ENCODE data around the gene TRMT10A. TPM values are rescaled to one million over a fixed set of nuclear protein-coding genes. Genes with fewer than 3 reads are reported as not detected.
A peak's percentile ranks its signal among the peaks of the same experiment; 100 is the strongest.

Gene TRMT10A
- total and polyA plus RNA-seq, 2 of the 13 experiments (the other 11 are each of a cell fraction or from before 2014, with no cell fraction given) = 3.9 to 12.6 TPM

DNA sequence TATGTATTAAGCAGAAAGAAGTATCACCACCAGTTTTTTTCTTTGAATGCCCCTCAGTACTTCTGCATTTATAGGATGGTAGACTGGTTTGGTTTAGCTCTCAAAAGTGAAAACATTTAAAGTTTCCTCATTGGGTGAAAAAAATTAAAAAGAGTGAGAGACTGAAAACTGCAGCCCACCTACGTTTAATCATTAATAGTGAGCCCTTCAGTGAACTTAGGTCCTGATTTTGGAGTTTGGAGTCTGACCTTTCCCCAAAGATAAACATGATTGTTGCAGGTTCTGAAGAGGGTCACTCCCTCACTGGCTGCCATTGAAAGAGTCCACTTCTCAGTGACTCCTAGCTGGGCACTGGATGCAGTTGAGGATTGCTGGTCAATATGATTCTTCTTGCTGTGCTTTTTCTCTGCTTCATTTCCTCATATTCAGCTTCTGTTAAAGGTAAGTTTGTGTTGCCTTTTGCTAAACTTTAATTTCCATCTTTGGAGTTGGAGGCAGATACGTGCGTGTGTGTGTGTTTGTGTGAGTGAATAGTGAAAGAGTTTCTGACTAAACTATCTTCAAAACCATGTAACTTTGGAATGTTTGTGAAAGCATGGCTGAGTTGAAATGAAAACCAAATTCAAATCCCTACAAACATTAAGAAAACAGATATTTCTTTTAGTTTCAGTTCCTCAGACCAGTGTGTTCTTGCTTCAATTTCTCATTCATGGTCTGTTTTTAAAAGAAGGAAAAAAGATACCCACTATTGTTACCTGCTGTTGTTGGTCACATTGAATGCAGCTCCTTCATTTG is 10.9 kb upstream of the TRMT10A start, which contains the start of gene MTTP (continued):
- TF ChIP-seq, protein P1, sequence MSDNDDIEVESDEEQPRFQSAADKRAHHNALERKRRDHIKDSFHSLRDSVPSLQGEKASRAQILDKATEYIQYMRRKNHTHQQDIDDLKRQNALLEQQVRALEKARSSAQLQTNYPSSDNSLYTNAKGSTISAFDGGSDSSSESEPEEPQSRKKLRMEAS (IDR thresholded peaks at IDR 0.05) = peak; percentile 40; the same call in 1 of the 2 replicates
- TF ChIP-seq, protein P2, sequence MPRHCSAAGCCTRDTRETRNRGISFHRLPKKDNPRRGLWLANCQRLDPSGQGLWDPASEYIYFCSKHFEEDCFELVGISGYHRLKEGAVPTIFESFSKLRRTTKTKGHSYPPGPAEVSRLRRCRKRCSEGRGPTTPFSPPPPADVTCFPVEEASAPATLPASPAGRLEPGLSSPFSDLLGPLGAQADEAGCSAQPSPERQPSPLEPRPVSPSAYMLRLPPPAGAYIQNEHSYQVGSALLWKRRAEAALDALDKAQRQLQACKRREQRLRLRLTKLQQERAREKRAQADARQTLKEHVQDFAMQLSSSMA (CRISPR knock-in tag; IDR thresholded peaks at IDR 0.05) = no peak
- peak; percentile 70; the same call in 1 of the 2 replicates for TF ChIP-seq TOE1 (CRISPR knock-in tag; IDR thresholded peaks at IDR 0.05)
- TF ChIP-seq ZNF451 (CRISPR knock-in tag; IDR thresholded peaks at IDR 0.05) = no peak
- TF ChIP-seq ZNF205 (CRISPR knock-in tag; IDR thresholded peaks at IDR 0.05) = no peak
- TF ChIP-seq, protein P3, sequence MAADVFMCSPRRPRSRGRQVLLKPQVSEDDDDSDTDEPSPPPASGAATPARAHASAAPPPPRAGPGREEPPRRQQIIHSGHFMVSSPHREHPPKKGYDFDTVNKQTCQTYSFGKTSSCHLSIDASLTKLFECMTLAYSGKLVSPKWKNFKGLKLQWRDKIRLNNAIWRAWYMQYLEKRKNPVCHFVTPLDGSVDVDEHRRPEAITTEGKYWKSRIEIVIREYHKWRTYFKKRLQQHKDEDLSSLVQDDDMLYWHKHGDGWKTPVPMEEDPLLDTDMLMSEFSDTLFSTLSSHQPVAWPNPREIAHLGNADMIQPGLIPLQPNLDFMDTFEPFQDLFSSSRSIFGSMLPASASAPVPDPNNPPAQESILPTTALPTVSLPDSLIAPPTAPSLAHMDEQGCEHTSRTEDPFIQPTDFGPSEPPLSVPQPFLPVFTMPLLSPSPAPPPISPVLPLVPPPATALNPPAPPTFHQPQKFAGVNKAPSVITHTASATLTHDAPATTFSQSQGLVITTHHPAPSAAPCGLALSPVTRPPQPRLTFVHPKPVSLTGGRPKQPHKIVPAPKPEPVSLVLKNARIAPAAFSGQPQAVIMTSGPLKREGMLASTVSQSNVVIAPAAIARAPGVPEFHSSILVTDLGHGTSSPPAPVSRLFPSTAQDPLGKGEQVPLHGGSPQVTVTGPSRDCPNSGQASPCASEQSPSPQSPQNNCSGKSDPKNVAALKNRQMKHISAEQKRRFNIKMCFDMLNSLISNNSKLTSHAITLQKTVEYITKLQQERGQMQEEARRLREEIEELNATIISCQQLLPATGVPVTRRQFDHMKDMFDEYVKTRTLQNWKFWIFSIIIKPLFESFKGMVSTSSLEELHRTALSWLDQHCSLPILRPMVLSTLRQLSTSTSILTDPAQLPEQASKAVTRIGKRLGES (CRISPR knock-in tag; IDR thresholded peaks at IDR 0.05; ENCODE audit: borderline replicate concordance) = peak; percentile 21; the same call in 1 of the 2 replicates
- TF ChIP-seq RARA (CRISPR knock-in tag; IDR thresholded peaks at IDR 0.05) = peak; percentile 80
- no peak for TF ChIP-seq ZNF530 (CRISPR knock-in tag; IDR thresholded peaks at IDR 0.05; ENCODE audit: low read depth)
- TF ChIP-seq NFYC (CRISPR knock-in tag; IDR thresholded peaks at IDR 0.05) = no peak
- TF ChIP-seq, protein P4, sequence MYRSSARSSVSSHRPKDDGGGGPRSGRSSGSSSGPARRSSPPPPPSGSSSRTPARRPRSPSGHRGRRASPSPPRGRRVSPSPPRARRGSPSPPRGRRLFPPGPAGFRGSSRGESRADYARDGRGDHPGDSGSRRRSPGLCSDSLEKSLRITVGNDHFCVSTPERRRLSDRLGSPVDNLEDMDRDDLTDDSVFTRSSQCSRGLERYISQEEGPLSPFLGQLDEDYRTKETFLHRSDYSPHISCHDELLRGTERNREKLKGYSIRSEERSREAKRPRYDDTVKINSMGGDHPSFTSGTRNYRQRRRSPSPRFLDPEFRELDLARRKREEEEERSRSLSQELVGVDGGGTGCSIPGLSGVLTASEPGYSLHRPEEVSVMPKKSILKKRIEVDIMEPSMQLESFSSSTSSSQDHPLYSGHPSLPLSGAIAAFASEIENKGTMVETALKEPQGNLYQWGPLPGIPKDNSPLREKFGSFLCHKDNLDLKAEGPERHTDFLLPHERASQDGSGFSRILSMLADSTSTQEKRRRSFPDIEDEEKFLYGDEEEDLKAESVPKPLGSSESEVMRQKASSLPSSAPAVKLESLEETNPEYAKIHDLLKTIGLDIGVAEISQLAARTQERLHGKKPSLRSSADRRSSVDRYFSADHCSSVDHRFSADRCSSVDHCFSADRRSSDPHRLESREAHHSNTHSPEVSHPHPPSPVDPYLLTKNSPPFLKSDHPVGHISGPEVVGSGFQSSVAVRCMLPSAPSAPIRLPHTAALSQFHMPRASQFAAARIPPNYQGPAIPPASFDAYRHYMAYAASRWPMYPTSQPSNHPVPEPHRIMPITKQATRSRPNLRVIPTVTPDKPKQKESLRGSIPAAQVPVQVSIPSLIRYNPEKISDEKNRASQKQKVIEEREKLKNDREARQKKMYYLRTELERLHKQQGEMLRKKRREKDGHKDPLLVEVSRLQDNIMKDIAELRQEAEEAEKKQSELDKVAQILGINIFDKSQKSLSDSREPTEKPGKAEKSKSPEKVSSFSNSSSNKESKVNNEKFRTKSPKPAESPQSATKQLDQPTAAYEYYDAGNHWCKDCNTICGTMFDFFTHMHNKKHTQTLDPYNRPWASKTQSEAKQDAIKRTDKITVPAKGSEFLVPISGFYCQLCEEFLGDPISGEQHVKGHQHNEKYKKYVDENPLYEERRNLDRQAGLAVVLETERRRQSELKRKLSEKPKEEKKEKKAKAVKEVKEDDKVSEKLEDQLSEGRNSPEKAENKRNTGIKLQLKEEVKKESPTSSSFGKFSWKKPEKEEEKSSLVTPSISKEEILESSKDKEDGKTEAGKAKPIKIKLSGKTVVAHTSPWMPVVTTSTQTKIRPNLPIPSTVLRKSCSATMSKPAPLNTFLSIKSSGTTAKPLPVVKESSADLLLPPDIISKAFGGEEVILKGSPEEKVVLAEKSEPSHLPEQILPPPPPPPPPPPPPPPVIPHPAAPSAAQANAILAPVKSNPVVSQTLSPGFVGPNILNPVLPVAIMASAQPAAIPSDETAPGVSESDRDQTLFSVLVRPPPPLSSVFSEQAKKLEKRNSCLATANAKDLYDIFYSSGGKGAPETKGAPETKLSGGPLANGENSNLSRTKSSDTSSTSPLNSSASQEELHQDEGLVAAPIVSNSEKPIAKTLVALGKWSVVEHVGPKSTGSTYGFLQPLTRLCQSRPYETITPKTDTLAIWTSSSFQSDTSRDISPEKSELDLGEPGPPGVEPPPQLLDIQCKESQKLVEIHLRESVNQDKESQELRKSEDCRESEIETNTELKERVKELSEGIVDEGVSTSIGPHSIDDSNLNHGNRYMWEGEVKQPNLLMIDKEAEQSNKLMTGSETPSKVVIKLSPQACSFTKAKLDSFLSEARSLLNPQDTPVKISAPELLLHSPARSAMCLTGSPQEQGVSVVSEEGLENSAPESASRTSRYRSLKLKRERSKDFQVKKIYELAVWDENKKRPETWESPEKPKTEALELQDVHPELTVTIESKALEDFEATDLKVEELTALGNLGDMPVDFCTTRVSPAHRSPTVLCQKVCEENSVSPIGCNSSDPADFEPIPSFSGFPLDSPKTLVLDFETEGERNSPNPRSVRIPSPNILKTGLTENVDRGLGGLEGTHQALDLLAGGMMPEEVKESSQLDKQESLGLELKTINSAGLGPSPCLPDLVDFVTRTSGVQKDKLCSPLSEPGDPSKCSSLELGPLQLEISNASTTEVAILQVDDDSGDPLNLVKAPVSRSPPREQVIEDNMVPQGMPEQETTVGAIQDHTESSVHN (CRISPR knock-in tag; IDR thresholded peaks at IDR 0.05) = no peak
- TF ChIP-seq HOXA3 (CRISPR knock-in tag; IDR thresholded peaks at IDR 0.05) = peak; percentile 82
- peak; percentile 44; the same call in 1 of the 2 replicates for TF ChIP-seq HDAC1 (CRISPR knock-in tag; IDR thresholded peaks at IDR 0.05)
- TF ChIP-seq BCL6 (CRISPR knock-in tag; IDR thresholded peaks at IDR 0.05) = peak; percentile 57
- TF ChIP-seq NFE2L2 (IDR thresholded peaks at IDR 0.05; ENCODE audit: low read length) = no peak
- TF ChIP-seq, protein P5, sequence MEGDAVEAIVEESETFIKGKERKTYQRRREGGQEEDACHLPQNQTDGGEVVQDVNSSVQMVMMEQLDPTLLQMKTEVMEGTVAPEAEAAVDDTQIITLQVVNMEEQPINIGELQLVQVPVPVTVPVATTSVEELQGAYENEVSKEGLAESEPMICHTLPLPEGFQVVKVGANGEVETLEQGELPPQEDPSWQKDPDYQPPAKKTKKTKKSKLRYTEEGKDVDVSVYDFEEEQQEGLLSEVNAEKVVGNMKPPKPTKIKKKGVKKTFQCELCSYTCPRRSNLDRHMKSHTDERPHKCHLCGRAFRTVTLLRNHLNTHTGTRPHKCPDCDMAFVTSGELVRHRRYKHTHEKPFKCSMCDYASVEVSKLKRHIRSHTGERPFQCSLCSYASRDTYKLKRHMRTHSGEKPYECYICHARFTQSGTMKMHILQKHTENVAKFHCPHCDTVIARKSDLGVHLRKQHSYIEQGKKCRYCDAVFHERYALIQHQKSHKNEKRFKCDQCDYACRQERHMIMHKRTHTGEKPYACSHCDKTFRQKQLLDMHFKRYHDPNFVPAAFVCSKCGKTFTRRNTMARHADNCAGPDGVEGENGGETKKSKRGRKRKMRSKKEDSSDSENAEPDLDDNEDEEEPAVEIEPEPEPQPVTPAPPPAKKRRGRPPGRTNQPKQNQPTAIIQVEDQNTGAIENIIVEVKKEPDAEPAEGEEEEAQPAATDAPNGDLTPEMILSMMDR (CRISPR knock-in tag; IDR thresholded peaks at IDR 0.05) = no peak

Data from HepG2 (cell line).